ENCODE data around the gene KCNIP4. TPM values are rescaled to one million over a fixed set of nuclear protein-coding genes. Genes with fewer than 3 reads are reported as not detected.
"Not testable (repeated sequence)": the region's sequence is repeated elsewhere in the genome, so short reads cannot be mapped to it uniquely, and the experiment has no call there.

The KCNIP4 gene
- 0.91 and 4.6 TPM in 2 replicates for total RNA-seq (2022)
- percentile 55 among the genes with signal in this experiment for Bru-seq, nascent RNA
- percentile 69 among the genes with signal in this experiment for BruChase-seq, experiment 1, labeled RNA remaining after a 6-hour chase
- percentile 70 among the genes with signal in this experiment for BruChase-seq, experiment 2, labeled RNA remaining after a 2-hour chase
- long read RNA-seq, transcript KCNIP4-201 (7 exons, 2,168 nt), result major isoform, 5 of 10 reads
- long read RNA-seq, partial matches to known transcripts, result 0 of 10 reads
- long read RNA-seq, other reads (novel, unspliced or antisense), result 5 of 10 reads

DNA sequence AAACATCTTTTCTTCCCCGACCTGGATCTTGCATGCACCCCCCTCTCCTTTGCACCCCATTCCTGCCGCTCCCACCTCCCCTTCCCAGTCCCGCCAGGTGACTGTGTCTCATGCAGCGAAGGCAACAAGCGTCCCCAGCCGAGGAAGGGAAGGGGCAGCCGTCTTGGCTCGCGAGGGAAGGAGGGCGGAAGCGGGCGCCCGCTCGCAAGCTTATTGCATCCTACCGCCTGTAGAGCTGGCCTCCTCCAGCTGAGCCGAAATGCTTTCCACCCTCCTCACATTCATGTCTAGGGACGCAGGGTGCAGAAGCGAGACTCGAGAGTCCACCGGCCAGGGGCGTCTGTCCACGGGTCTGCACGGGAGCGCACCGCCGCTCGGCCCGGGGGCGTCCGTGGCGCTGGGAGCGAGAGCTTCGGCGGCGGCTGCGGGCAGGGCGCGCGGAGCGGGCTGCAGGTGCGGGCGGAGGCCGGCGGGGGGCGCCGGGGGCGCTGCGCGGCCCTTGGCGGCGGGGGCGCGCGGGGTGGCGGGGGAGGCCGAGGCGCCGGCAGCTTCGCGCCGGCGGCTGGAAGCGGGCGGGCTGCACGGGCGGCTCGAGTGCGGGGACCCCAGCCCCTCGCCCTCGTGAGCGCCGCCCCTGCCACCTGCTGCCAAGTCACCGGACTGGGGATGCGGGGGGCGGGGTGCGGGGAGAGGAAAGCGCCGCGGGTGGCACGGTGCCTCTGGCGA, at the start of gene KCNIP4:
TSS of gene KCNIP4 (minus strand) at position 426 of the 726 bp plus-strand sequence.
- Mint-ChIP-seq H3K4me1 (ENCODE audit: insufficient read depth, unreplicated experiment) (no peaks in the 10 kb centered on the region), H3K36me3 (ENCODE audit: insufficient read depth, unreplicated experiment) (no peaks in the 10 kb centered on the region), H3K27me3 (ENCODE audit: insufficient read depth, unreplicated experiment) (no peaks in the 10 kb centered on the region), H3K9me3 (ENCODE audit: unreplicated experiment) (no peaks in the 10 kb centered on the region), H3K4me3 (ENCODE audit: unreplicated experiment) (no peak within 1 kb of the TSS), H3K27ac (ENCODE audit: low read depth, unreplicated experiment) (no peak within 1 kb of the TSS)
- TF ChIP-seq CTCF (IDR thresholded peaks at IDR 0.05; ENCODE audit: unreplicated experiment), result no peak
- POLR2A ChIA-PET, result no interaction called here
- intact Hi-C loops (cut with micrococcal nuclease), result no loop called here
- CTCF ChIA-PET, result no interaction called here
- BruUV-seq (replicated peaks), result no TSS peak
- DNase-seq (ENCODE audit: unreplicated experiment), result no peak

DNA sequence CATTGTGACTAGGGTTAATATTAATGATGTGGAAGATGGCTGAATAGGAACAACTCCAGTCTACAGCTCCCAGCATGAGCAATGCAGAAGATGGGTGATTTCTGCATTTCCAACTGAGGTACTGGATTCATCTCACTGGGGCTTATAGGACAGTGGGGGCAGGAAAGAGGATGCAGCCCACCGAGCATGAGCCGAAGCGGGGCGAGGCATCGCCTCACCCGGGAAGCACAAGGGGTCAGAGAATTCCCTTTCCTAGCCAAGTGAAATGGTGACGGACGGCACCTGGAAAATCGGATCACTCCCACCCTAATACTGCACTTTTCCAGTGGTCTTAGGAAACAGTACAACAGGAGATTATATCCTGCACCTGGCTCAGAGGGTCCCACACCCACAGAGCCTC, 48.0 kb upstream of the KCNIP4 start:
- DNase-seq (ENCODE audit: unreplicated experiment); BruUV-seq (replicated peaks); POLR2A ChIA-PET; H3K27ac Mint-ChIP-seq (ENCODE audit: low read depth, unreplicated experiment); H3K4me3 Mint-ChIP-seq (ENCODE audit: unreplicated experiment); H3K27me3 Mint-ChIP-seq (ENCODE audit: insufficient read depth, unreplicated experiment); H3K4me1 Mint-ChIP-seq (ENCODE audit: insufficient read depth, unreplicated experiment); H3K36me3 Mint-ChIP-seq (ENCODE audit: insufficient read depth, unreplicated experiment); intact Hi-C loops (cut with micrococcal nuclease); H3K9me3 Mint-ChIP-seq (ENCODE audit: unreplicated experiment): not testable (repeated sequence)
- CTCF ChIA-PET, result interaction anchor here (0.6 kb wide), 1 partner anchor 231 kb away, joined by 3 read pairs; no protein-coding TSS in a partner anchor

- TF ChIP-seq CTCF (IDR thresholded peaks at IDR 0.05; ENCODE audit: unreplicated experiment), result no peak
- Mint-ChIP-seq H3K36me3 (ENCODE audit: insufficient read depth, unreplicated experiment) (no peaks in the 10 kb centered on the region), H3K4me3 (ENCODE audit: unreplicated experiment) (no peak overlapping the region), H3K27ac (ENCODE audit: low read depth, unreplicated experiment) (no peak overlapping the region), H3K9me3 (ENCODE audit: unreplicated experiment) (no peaks in the 10 kb centered on the region), H3K27me3 (ENCODE audit: insufficient read depth, unreplicated experiment) (no peaks in the 10 kb centered on the region), H3K4me1 (ENCODE audit: insufficient read depth, unreplicated experiment) (no peaks in the 10 kb centered on the region)
- ChIA-PET CTCF (no interaction called here), POLR2A (no interaction called here)
- no peak for DNase-seq (ENCODE audit: unreplicated experiment)
- no TSS peak for BruUV-seq (replicated peaks)
- intact Hi-C loops (cut with micrococcal nuclease), result no loop called here
These were observed 43.8 kb upstream of the KCNIP4 start for GRCh38 chr4:21992330-21992729.

- H3K27me3 Mint-ChIP-seq (ENCODE audit: insufficient read depth, unreplicated experiment), result no peaks in the 10 kb centered on the region
- POLR2A ChIA-PET, result no interaction called here
- H3K4me1 Mint-ChIP-seq (ENCODE audit: insufficient read depth, unreplicated experiment), result no peaks in the 10 kb centered on the region
- no peaks in the 10 kb centered on the region for H3K36me3 Mint-ChIP-seq (ENCODE audit: insufficient read depth, unreplicated experiment)
- no peak overlapping the region for H3K4me3 Mint-ChIP-seq (ENCODE audit: unreplicated experiment)
- no TSS peak for BruUV-seq (replicated peaks)
- no peaks in the 10 kb centered on the region for H3K9me3 Mint-ChIP-seq (ENCODE audit: unreplicated experiment)
- intact Hi-C loops (cut with micrococcal nuclease), result no loop called here
- TF ChIP-seq CTCF (IDR thresholded peaks at IDR 0.05; ENCODE audit: unreplicated experiment), result no peak
- CTCF ChIA-PET, result no interaction called here
- H3K27ac Mint-ChIP-seq (ENCODE audit: low read depth, unreplicated experiment), result no peak overlapping the region
- DNase-seq (ENCODE audit: unreplicated experiment), result no peak
These were observed 43.0 kb upstream of the KCNIP4 start for GRCh38 chr4:21991562-21991961.
